ENCODE results near the gene HMX1.

Gene HMX1

GRCh38 chr4:8867624-8868320 is 3.9 kb downstream of the HMX1 start:
- no peak for DNase-seq

- DNase-seq = no peak
Measured at GRCh38 chr4:8866828-8867623, 4.6 kb downstream of the HMX1 start.

GRCh38 chr4:8866421-8866820 is 5.2 kb downstream of the HMX1 start:
- no peak for DNase-seq

GRCh38 chr4:8865681-8866310 is 5.8 kb downstream of the HMX1 start:
- DNase-seq = no peak

- no peak for DNase-seq
Measured at GRCh38 chr4:8864912-8865680, 6.5 kb downstream of the HMX1 start.

GRCh38 chr4:8863686-8864682 is 7.7 kb downstream of the HMX1 start:
- no peak for DNase-seq

GRCh38 chr4:8862800-8863685 is 8.6 kb downstream of the HMX1 start:
- DNase-seq = no peak

GRCh38 chr4:8862334-8862733 is 9.3 kb downstream of the HMX1 start:
- no peak for DNase-seq

GRCh38 chr4:8861576-8862295 is 9.9 kb downstream of the HMX1 start:
- DNase-seq = no peak

GRCh38 chr4:8860892-8861575 is 10.6 kb downstream of the HMX1 start:
- no peak for DNase-seq

- no peak for DNase-seq
Measured at GRCh38 chr4:8860096-8860891, 11.3 kb downstream of the HMX1 start.

GRCh38 chr4:8859550-8860095 is 12.0 kb downstream of the HMX1 start:
- no peak for DNase-seq

- DNase-seq = no peak
Measured at GRCh38 chr4:8858701-8859210, 12.9 kb downstream of the HMX1 start.

GRCh38 chr4:8857766-8858700 is 13.6 kb downstream of the HMX1 start:
- DNase-seq = no peak

GRCh38 chr4:8856835-8857621 is 14.6 kb downstream of the HMX1 start:
- no peak for DNase-seq

- no peak for DNase-seq
Measured at GRCh38 chr4:8855818-8856245, 15.8 kb downstream of the HMX1 start.
